GM23248 (cell line): ENCODE results near the gene STK24.

Experiments used
- EZH2 ChIP-seq: fragments of 200-600 bp; sonication (generic); IDR thresholded peaks from 2 replicates; pipeline ENCODE4 v1.6.1; 2018; ENCODE audit warnings: antibody characterized with exemption, mild to moderate bottlenecking; ENCODE audit not compliant: insufficient read depth, poor library complexity, severe bottlenecking
- EZH2phosphoT487 ChIP-seq: fragments of 200-600 bp; sonication (generic); IDR thresholded peaks from 2 replicates; pipeline ENCODE4 v1.6.1; 2018; ENCODE audit warnings: antibody characterized with exemption, moderate library complexity, mild to moderate bottlenecking, low read depth; ENCODE audit not compliant: insufficient read depth

DNA sequence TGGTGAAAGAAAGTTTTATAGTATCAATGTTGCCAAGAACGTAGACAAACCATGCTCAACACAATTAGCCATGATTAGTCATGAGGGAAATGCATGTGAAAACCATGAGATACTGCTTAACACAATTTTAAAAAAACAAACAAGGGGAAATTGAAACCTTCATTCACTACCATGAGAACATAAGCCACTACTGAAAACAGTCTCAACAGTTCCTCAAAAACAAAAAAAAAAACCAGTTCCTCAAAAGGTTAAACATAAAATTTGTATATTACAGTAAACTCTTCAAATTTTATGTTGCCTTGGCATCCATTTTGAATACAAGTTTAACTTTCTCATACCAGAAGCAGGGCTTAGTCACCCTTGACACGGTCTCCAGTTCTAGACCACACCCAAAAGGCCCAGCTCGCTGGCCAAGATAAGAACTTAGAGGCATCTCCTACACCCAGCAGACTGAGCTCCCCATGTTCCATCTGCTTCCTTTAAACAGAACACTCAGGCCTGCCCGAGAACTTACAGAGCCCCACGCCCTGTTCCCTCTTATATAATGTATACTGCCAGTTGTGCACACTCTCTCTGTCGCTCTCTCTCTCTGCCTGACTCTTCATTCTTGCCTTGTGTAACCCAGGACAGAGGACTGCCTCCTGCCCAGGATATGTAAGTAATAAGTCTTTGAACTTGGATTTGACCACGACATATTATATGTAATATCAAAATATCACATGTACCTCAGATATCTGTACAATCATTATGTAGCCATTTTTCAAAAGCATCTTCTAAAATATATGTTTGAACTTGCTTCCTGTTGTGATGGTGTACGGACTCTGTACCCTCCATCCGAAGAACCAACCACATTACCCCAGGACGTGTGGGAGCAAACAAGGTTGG is 67.4 kb downstream of the STK24 start:
- TF ChIP-seq EZH2phosphoT487 (no peak), EZH2 (no peak)
